ENCODE results near the gene NSUN4.

- no peak for TF ChIP-seq SIN3A (IDR thresholded peaks at IDR 0.05; ENCODE audit: borderline replicate concordance, insufficient read depth, low read depth, low read length)
- TF ChIP-seq CTCF (IDR thresholded peaks at IDR 0.05), result no peak
These were observed 3.1 kb downstream of the NSUN4 start for GRCh38 chr1:46343705-46344104.
